MV-4-11 (cell line): ENCODE measurements around the gene ARL6IP6.

Experiments
- DNase-seq: peaks from one replicate; lab custom pipeline; 2025; lab: John Stamatoyannopoulos, UW

Gene ARL6IP6

DNA sequence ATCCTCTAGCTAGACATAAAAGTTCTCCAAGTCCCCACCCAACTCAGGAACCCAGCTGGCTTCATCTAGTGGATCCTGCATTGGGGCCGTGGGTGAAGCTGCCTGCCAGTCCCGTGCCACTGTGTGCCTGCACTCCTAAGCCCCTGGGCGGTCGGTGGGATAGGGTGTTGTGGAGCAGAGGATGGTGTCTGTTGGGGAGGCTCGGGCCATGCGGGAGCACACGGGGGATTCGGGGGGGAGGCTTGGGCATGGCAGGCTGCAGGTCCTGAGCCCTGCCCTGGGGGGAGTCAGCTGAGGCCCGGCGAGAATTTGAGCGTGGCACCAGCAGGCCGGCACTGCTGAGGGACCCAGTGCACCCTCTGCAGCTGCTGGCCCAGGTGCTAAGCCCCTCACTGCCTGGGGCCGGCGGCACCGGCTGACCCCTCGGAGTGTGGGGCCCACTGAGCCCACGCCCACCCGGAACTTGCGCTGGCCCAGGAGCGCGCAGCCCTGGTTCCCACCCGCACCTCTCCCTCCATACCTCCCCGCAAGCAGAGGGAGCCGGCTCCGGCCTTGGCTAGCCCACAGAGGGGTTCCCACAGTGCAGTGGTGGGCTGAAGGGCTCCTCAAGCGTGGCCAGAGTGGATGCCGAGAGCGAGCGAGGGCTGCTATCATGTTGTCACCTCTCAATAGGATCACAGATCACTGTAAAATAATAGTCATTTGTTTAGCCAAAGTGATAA lies 86.4 kb downstream of the ARL6IP6 start:
- no peak for DNase-seq

DNA sequence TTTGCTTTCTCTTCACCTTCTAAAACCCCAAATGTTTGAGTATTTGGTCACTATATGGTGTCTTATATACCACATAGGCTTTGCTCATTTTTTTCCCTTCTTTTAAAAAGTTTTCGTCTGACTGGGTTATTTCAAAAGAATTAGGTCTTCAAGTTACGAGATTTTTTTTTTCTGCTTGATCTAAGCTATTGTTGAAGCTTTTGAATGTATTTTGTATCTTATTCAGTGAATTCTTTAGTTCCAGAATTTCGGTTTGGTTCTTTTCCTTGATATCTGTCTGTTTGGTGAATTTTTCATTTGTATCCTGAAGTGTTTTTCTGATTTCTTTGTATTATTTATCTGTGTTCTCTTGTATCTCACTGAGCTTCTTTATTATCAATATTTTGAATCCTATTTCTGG lies 93.5 kb downstream of the ARL6IP6 start:
- no peak for DNase-seq
